ENCODE results near the gene ASIC4. TPM values are rescaled to one million over a fixed set of nuclear protein-coding genes. Genes with fewer than 3 reads are reported as not detected.

ASIC4 gene
- total and polyA plus RNA-seq, 9 of the 15 experiments (the other 6 are each of a cell fraction or from before 2014, with no cell fraction given), result 0.07 to 19.2 (median 4.8) TPM

GRCh38 chr2:219514196-219514761 lies at the start of gene ASIC4 (continued):
- no peak for TF ChIP-seq BRCA1 (IDR thresholded peaks at IDR 0.05)
- TF ChIP-seq BRCA1 (CRISPR knock-in tag; IDR thresholded peaks at IDR 0.05), result no peak
- TF ChIP-seq ZNF175 (CRISPR knock-in tag; IDR thresholded peaks at IDR 0.05; ENCODE audit: low read depth), result 0 out of 2 replicates have a peak, but pooled peaks have one; percentile 29
- TF ChIP-seq HCFC1 (IDR thresholded peaks at IDR 0.05; ENCODE audit: low read depth, low read length), result no peak
- TF ChIP-seq SOX6 (IDR thresholded peaks at IDR 0.05), result peak; percentile 91
- no peak for TF ChIP-seq CREBBP (IDR thresholded peaks at IDR 0.05; ENCODE audit: low read depth, low read length)
- peak; percentile 97 for TF ChIP-seq TCF3 (CRISPR knock-in tag; IDR thresholded peaks at IDR 0.05)
- no peak for TF ChIP-seq E2F4 (CRISPR knock-in tag; IDR thresholded peaks at IDR 0.05; ENCODE audit: low read depth)
- no peak for TF ChIP-seq LARP7 (IDR thresholded peaks at IDR 0.05)
- peak; percentile 93 for TF ChIP-seq GATAD2A (IDR thresholded peaks at IDR 0.05)
- TF ChIP-seq TEAD1 (CRISPR knock-in tag; IDR thresholded peaks at IDR 0.05), result peak; percentile 41 to 64; a peak in 2 of 4 replicates
- peak; percentile 94 for TF ChIP-seq MEIS2 (IDR thresholded peaks at IDR 0.05; ENCODE audit: partially characterized antibody)
- peak in 1 of 2 experiments; percentile 95; a peak in 2 of 4 replicates for TF ChIP-seq HDAC1 (IDR thresholded peaks at IDR 0.05)
- no peak for TF ChIP-seq MAFK (IDR thresholded peaks at IDR 0.05; ENCODE audit: low read length)
- TF ChIP-seq BACH1 (tag; IDR thresholded peaks at IDR 0.05), result no peak
- peak; percentile 90 for TF ChIP-seq MTA3 (IDR thresholded peaks at IDR 0.05; ENCODE audit: borderline replicate concordance)
- TF ChIP-seq ZNF12 (CRISPR knock-in tag; IDR thresholded peaks at IDR 0.05), result no peak
- TF ChIP-seq TAL1 (IDR thresholded peaks at IDR 0.05), result peak; percentile 93
- TF ChIP-seq ZNF212 (CRISPR knock-in tag; IDR thresholded peaks at IDR 0.05), result peak; percentile 97
- TF ChIP-seq BRF2 (IDR thresholded peaks at IDR 0.05; ENCODE audit: borderline replicate concordance, insufficient read depth, insufficient read length), result no peak
- TF ChIP-seq ZNF764 (CRISPR knock-in tag; IDR thresholded peaks at IDR 0.05; ENCODE audit: low read depth), result no peak
- TF ChIP-seq PCBP1 (IDR thresholded peaks at IDR 0.05; ENCODE audit: low read depth, low read length, poor library complexity, severe bottlenecking), result peak; percentile 82
- no peak for TF ChIP-seq MIER1 (IDR thresholded peaks at IDR 0.05; ENCODE audit: low read depth)
- no peak for TF ChIP-seq TFAM (CRISPR knock-in tag; conservative IDR thresholded peaks at IDR 0.05)
- no peak for TF ChIP-seq IRF2 (CRISPR knock-in tag; IDR thresholded peaks at IDR 0.05)
- no peak for TF ChIP-seq ARID3A (IDR thresholded peaks at IDR 0.05; ENCODE audit: borderline replicate concordance, low read depth, low read length)
- peak; percentile 46; the same call in 1 of the 2 replicates for TF ChIP-seq ETV5 (CRISPR knock-in tag; IDR thresholded peaks at IDR 0.05; ENCODE audit: low read depth)
- TF ChIP-seq ZC3H11A (IDR thresholded peaks at IDR 0.05; ENCODE audit: low read depth, low read length), result peak; percentile 27; the same call in 1 of the 2 replicates
- TF ChIP-seq POLR2H (tag; IDR thresholded peaks at IDR 0.05; ENCODE audit: low read depth), result no peak

All from K562 (cell line).